A549 treated with CORT108297 at 1 μM for 4 hours (cell line): ENCODE measurements around the gene PINK1. TPM values are rescaled to one million over a fixed set of nuclear protein-coding genes. Genes with fewer than 3 reads are reported as not detected.

Experiments used
- total RNA-seq: library from RNA; stranded (reverse); fragments of 200-300 nt; extraction: Qiagen RNA extraction; gene quantifications from 5 replicates; pipeline ENCODE4 v1.2.3, GENCODE V29; 2022

The PINK1 gene
- total RNA-seq = 27.5 to 41.2 TPM (median 38.8 TPM) in 5 replicates

GRCh38 chr1:20633190-20634064 lies at the start of gene PINK1:
TSS of gene PINK1 (plus strand) at chr1:20633458. CDS start at chr1:20633549, 91 bp downstream.

GRCh38 chr1:20588634-20589225 lies 44.5 kb upstream of the PINK1 start, which contains the start of gene CDA:
TSS of gene CDA (plus strand) at chr1:20589097. CDS start at chr1:20589130, 33 bp downstream.

GRCh38 chr1:20661207-20662109 lies 28.2 kb downstream of the PINK1 start, which contains the start of gene DDOST:
TSS of gene DDOST (minus strand) at chr1:20661369. CDS start at chr1:20661350, 19 bp downstream.

Other genes with a start within 250 kb of the PINK1 start
- 36.9 to 49.6 TPM (median 45.4 TPM) in 5 replicates for gene CAMK2N1, start 147.2 kb upstream of the PINK1 start, total RNA-seq
- gene MUL1, start 125.3 kb upstream of the PINK1 start, total RNA-seq = 39.6 to 43.6 TPM (median 42.3 TPM) in 5 replicates
- 3.3 to 5.9 TPM (median 5.4 TPM) in 5 replicates for gene FAM43B, start 80.9 kb upstream of the PINK1 start, total RNA-seq
- 33.9 to 42.8 TPM (median 35.8 TPM) in 5 replicates for gene CDA, start 44.4 kb upstream of the PINK1 start, total RNA-seq
- gene DDOST, start 27.9 kb downstream of the PINK1 start, total RNA-seq = 185 to 214 TPM (median 211 TPM) in 5 replicates
- 1.1 to 1.6 TPM (median 1.5 TPM) in 5 replicates for gene KIF17, start 84.5 kb downstream of the PINK1 start, total RNA-seq
- 12.7 to 18.8 TPM (median 17.1 TPM) in 5 replicates for gene SH2D5, start 99.2 kb downstream of the PINK1 start, total RNA-seq
- gene HP1BP3, start 153.8 kb downstream of the PINK1 start, total RNA-seq = 87.7 to 154 TPM (median 115 TPM) in 5 replicates